Measurements from ENCODE around the gene BABAM2. TPM values are rescaled to one million over a fixed set of nuclear protein-coding genes. Genes with fewer than 3 reads are reported as not detected.

The BABAM2 gene
- total RNA-seq, 1 experiment from 2014 or later: 27.1 TPM

DNA sequence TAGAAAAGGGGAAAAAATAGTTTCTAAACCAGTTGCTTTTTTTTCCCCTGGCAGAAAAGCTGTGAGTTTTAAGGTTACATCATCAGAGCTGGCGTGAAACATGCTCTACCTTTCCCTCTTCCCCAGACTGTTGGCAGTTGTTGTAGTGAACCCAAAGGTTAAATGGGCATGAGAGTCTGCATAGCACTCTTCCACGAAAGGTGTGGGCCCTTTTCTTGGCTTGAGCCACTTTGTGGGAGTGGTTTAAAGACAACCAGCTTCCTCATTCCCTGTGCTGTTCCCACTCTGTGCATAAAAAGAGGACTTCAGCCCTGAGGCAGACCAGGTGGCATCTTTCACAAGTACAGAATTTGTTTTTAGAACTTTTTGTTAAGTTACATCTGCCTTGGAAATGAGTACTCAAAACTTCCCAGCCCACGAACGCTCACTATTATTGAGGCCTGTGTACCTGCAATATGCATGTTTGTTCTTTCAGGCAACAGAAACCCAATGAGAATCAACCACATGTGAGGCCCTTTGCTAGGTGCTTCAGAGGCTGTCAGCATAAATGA, 243.8 kb downstream of the BABAM2 start:
- H3T11ph ChIP-seq (ENCODE audit: low read length): no peak overlapping the region
- H3K18ac ChIP-seq (ENCODE audit: insufficient read length, low read depth, low read length): no peak overlapping the region
- H3K79me1 ChIP-seq (ENCODE audit: insufficient read depth, low read depth, low read length, poor library complexity, severe bottlenecking): no peaks in the 10 kb centered on the region
- no peak overlapping the region for H3K4ac ChIP-seq (ENCODE audit: low read depth, low read length)
- H3K23ac ChIP-seq (ENCODE audit: insufficient read length, low read depth, low read length): no peak overlapping the region
- no peaks in the 10 kb centered on the region for H3K9me3 ChIP-seq (ENCODE audit: control insufficient read depth, low read depth, low read length)
- no peaks in the 10 kb centered on the region for H3K4me1 ChIP-seq (ENCODE audit: insufficient read depth, low read length)
- WGBS (ENCODE audit: extremely low coverage, insufficient read length, low lambda C conversion rate): no CpG with 5 or more reads among the region's 4 CpGs
- H3K27me3 ChIP-seq (ENCODE audit: insufficient read depth, low read length): no peaks in the 10 kb centered on the region
- H3K14ac ChIP-seq (ENCODE audit: insufficient read depth, low read length): no peak overlapping the region
- no peak overlapping the region for H2BK15ac ChIP-seq (ENCODE audit: low read depth, low read length)
- H3K9me3 Mint-ChIP-seq: no peaks in the 10 kb centered on the region
- H2AFZ ChIP-seq (ENCODE audit: low read length): no peak overlapping the region
- H3K79me2 ChIP-seq (ENCODE audit: insufficient read depth, low read length): no peaks in the 10 kb centered on the region
- no peaks in the 10 kb centered on the region for H3K23me2 ChIP-seq (ENCODE audit: insufficient read length, low read depth, low read length, poor library complexity, severe bottlenecking)
- no peak overlapping the region for H3K4me2 ChIP-seq (ENCODE audit: insufficient read depth, insufficient read length, low read length)
- H3K4me3 Mint-ChIP-seq: no peak overlapping the region
- no peaks in the 10 kb centered on the region for H4K20me1 ChIP-seq (ENCODE audit: control insufficient read depth, insufficient read depth, insufficient read length)
- DNase-seq: no peak
- no peak overlapping the region for H3K9ac ChIP-seq (ENCODE audit: extremely low read depth, insufficient read length, low read length)
- no peak overlapping the region for H2BK12ac ChIP-seq (ENCODE audit: insufficient read length, low read depth, low read length)
- H4K91ac ChIP-seq (ENCODE audit: insufficient read length, low read depth, low read length): no peak overlapping the region
- H2AK5ac ChIP-seq (ENCODE audit: insufficient read length, low read length): no peak overlapping the region
- no peak overlapping the region for H2BK120ac ChIP-seq (ENCODE audit: low read depth, low read length, poor library complexity, severe bottlenecking)
- peaks cover 0 to 5% (median 0%) of the 10 kb centered on the region in 3 experiments; a peak in 2 of 7 replicates for H3K36me3 Mint-ChIP-seq (ENCODE audit: insufficient read depth in 1 of 3, low read depth in 3 of 3)
- no peak overlapping the region for H3K56ac ChIP-seq (ENCODE audit: insufficient read length, low read depth, low read length)
- H3K4me1 Mint-ChIP-seq: no peaks in the 10 kb centered on the region
- TF ChIP-seq, protein P1, sequence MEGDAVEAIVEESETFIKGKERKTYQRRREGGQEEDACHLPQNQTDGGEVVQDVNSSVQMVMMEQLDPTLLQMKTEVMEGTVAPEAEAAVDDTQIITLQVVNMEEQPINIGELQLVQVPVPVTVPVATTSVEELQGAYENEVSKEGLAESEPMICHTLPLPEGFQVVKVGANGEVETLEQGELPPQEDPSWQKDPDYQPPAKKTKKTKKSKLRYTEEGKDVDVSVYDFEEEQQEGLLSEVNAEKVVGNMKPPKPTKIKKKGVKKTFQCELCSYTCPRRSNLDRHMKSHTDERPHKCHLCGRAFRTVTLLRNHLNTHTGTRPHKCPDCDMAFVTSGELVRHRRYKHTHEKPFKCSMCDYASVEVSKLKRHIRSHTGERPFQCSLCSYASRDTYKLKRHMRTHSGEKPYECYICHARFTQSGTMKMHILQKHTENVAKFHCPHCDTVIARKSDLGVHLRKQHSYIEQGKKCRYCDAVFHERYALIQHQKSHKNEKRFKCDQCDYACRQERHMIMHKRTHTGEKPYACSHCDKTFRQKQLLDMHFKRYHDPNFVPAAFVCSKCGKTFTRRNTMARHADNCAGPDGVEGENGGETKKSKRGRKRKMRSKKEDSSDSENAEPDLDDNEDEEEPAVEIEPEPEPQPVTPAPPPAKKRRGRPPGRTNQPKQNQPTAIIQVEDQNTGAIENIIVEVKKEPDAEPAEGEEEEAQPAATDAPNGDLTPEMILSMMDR (conservative IDR thresholded peaks at IDR 0.05): no peak
- no peak overlapping the region for H3K27ac ChIP-seq (ENCODE audit: insufficient read length, low read depth, low read length)
- no peaks in the 10 kb centered on the region for H3K27me3 Mint-ChIP-seq (ENCODE audit: low read depth)
- no peak overlapping the region for H4K8ac ChIP-seq (replicated peaks; ENCODE audit: insufficient read length, low read depth, low read length)
- no peak overlapping the region for H4K5ac ChIP-seq (ENCODE audit: insufficient read length, low read depth, low read length)
- H2BK5ac ChIP-seq (ENCODE audit: insufficient read length, low read length): no peak overlapping the region
- H2BK20ac ChIP-seq (ENCODE audit: low read depth, low read length, poor library complexity, severe bottlenecking): no peak overlapping the region
- H3K27ac Mint-ChIP-seq: no peak overlapping the region

Measured in H9 (cell line).